ENCODE data around the gene PARM1.

DNA sequence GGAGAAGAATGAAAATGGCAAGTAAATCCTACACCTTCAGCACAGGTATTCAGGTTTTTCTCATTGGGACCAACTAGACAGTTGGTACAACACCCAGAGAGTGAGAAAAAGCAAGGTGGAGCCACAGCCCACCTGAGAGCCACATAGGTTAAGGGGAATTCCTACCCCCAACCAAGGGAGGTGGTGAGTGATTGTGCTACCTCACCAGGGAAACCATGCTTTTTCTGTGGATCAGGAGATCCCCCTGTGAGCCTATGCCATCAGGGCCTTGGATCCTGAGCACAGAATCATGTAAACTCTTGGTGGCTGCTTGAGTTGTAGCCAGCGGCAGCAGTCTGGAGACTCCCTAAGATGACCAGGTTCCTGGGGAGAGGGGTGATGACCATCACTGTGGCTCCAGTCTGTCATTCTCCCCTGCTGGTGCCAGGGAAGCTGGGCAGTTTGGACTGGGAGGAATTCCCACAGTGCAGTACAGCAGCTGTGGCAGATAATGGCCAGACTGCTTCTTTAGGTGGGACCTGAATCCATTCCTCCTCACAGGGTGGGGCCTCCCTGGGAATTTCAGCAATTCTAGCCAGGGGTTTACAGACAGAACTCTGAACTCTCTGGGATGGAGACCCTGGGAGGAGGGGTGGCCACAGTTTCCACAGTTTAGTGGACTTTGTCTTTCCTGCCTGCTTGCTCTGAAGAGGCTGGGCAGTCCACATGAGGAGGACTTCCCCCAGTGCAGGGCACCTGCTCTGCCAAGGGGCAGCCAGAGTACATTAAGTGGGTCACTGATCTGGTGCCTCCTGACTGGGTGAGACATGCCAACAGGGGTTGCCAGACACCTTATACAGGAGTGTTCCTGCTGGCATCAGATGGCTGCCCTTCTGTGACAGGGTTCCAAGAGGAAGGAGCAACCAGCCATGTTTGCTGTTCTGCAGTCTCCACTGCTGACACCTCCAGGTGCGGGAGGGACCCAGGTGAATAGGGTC, 43.2 kb downstream of the PARM1 start:
- no peak for TF ChIP-seq POLR2A (IDR thresholded peaks at IDR 0.05)
- TF ChIP-seq, protein P1, sequence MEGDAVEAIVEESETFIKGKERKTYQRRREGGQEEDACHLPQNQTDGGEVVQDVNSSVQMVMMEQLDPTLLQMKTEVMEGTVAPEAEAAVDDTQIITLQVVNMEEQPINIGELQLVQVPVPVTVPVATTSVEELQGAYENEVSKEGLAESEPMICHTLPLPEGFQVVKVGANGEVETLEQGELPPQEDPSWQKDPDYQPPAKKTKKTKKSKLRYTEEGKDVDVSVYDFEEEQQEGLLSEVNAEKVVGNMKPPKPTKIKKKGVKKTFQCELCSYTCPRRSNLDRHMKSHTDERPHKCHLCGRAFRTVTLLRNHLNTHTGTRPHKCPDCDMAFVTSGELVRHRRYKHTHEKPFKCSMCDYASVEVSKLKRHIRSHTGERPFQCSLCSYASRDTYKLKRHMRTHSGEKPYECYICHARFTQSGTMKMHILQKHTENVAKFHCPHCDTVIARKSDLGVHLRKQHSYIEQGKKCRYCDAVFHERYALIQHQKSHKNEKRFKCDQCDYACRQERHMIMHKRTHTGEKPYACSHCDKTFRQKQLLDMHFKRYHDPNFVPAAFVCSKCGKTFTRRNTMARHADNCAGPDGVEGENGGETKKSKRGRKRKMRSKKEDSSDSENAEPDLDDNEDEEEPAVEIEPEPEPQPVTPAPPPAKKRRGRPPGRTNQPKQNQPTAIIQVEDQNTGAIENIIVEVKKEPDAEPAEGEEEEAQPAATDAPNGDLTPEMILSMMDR (IDR thresholded peaks at IDR 0.05): no peak
